ENCODE measurements around the gene UBE2G1. TPM values are rescaled to one million over a fixed set of nuclear protein-coding genes. Genes with fewer than 3 reads are reported as not detected.

The UBE2G1 gene
- polyA plus RNA-seq, 1 experiment = 51.5 TPM

- H3K27ac ChIP-seq (ENCODE audit: low read depth, low read length) = no peak overlapping the region
- H3K4me3 ChIP-seq (ENCODE audit: low read depth, low read length) = no peak overlapping the region
- CTCF ChIA-PET = interaction anchor here (0.9 to 1.7 kb wide), 2 partner anchors 40 to 42 kb away, joined by 3 to 6 read pairs; no protein-coding TSS in a partner anchor
- no peak for DNase-seq (ENCODE audit: low read depth, low spot score)
- POLR2A ChIA-PET = no interaction called here
- H3K9me3 ChIP-seq (ENCODE audit: control insufficient read depth, insufficient read depth, low read length) = no peaks in the 10 kb centered on the region; the same call in 1 of the 2 replicates
- no peak for TF ChIP-seq CTCF (IDR thresholded peaks at IDR 0.05; ENCODE audit: low read depth, low read length)
- H3K27me3 ChIP-seq (ENCODE audit: control insufficient read depth, insufficient read depth, low read length) = no peaks in the 10 kb centered on the region
These were observed 21.5 kb downstream of the UBE2G1 start for GRCh38 chr17:4344926-4345325.

- no peak overlapping the region for H3K4me3 ChIP-seq (ENCODE audit: low read depth, low read length)
- no peak overlapping the region for H3K27ac ChIP-seq (ENCODE audit: low read depth, low read length)
- ChIA-PET CTCF (interaction anchor here (0.8 kb wide), 1 partner anchor 78 kb away, joined by 8 read pairs; no protein-coding TSS in a partner anchor), POLR2A (no interaction called here)
- no peak for DNase-seq (ENCODE audit: low read depth, low spot score)
- TF ChIP-seq CTCF (IDR thresholded peaks at IDR 0.05; ENCODE audit: low read depth, low read length) = no peak
- no peaks in the 10 kb centered on the region; the same call in 1 of the 2 replicates for H3K9me3 ChIP-seq (ENCODE audit: control insufficient read depth, insufficient read depth, low read length)
- no peaks in the 10 kb centered on the region for H3K27me3 ChIP-seq (ENCODE audit: control insufficient read depth, insufficient read depth, low read length)
These were observed 23.9 kb downstream of the UBE2G1 start for GRCh38 chr17:4342535-4342934.

GRCh38 chr17:4341616-4341977, 24.9 kb downstream of the UBE2G1 start:
- Histone ChIP-seq H3K27me3 (ENCODE audit: control insufficient read depth, insufficient read depth, low read length) (no peaks in the 10 kb centered on the region), H3K4me3 (ENCODE audit: low read depth, low read length) (no peak overlapping the region), H3K9me3 (ENCODE audit: control insufficient read depth, insufficient read depth, low read length) (no peaks in the 10 kb centered on the region; the same call in 1 of the 2 replicates), H3K27ac (ENCODE audit: low read depth, low read length) (no peak overlapping the region)
- no peak for DNase-seq (ENCODE audit: low read depth, low spot score)
- ChIA-PET POLR2A (no interaction called here), CTCF (interaction anchor here (0.8 to 1.1 kb wide), 3 partner anchors 38 to 127 kb away, joined by 3 to 10 read pairs (median 8); no protein-coding TSS in a partner anchor)
- no peak for TF ChIP-seq CTCF (IDR thresholded peaks at IDR 0.05; ENCODE audit: low read depth, low read length)

- H3K27me3 ChIP-seq (ENCODE audit: control insufficient read depth, insufficient read depth, low read length) = no peaks in the 10 kb centered on the region
- CTCF ChIA-PET = interaction anchor here (1.0 to 1.1 kb wide), 2 partner anchors 37 to 126 kb away, joined by 3 to 10 read pairs; no protein-coding TSS in a partner anchor
- H3K9me3 ChIP-seq (ENCODE audit: control insufficient read depth, insufficient read depth, low read length) = no peaks in the 10 kb centered on the region; the same call in 1 of the 2 replicates
- TF ChIP-seq CTCF (IDR thresholded peaks at IDR 0.05; ENCODE audit: low read depth, low read length) = no peak
- no peak overlapping the region for H3K4me3 ChIP-seq (ENCODE audit: low read depth, low read length)
- no peak for DNase-seq (ENCODE audit: low read depth, low spot score)
- POLR2A ChIA-PET = no interaction called here
- no peak overlapping the region for H3K27ac ChIP-seq (ENCODE audit: low read depth, low read length)
These were observed 25.4 kb downstream of the UBE2G1 start for GRCh38 chr17:4340914-4341615.

All from AG04450 (cell line).